Body of pancreas (tissue), 4 donors: Measurements from ENCODE around the gene OR6X1. TPM values are rescaled to one million over a fixed set of nuclear protein-coding genes. Genes with fewer than 3 reads are reported as not detected.
A peak's percentile ranks its signal among the peaks of the same experiment; 100 is the strongest.
"Not testable (repeated sequence)": the region's sequence is repeated elsewhere in the genome, so short reads cannot be mapped to it uniquely, and the experiment has no call there.

Source experiments
- ATAC-seq: fragments of 150-250 bp; one replicate; pipeline ENCODE4 v1.9.1; 2016
- DNase-seq, 4 donors: peaks; one replicate each; pipeline ENCODE4 v3.0.0-alpha.2; 2019
- H3K27ac ChIP-seq, 4 donors: fragments of 200-600 bp; sonication (generic); 1 replicate in 3 of 4; 2 replicates in 1 of 4; pipeline versions ENCODE4 v1.5.1 to v1.6.1; 2016 to 2019; ENCODE audit warnings: mild to moderate bottlenecking in 1 of 4, mixed read lengths in 1 of 4, moderate library complexity in 1 of 4
- H3K27me3 ChIP-seq, 2 donors: fragments of 200-600 bp; sonication (generic); one replicate each; pipeline ENCODE4 v1.6.0; 2016; ENCODE audit warnings: mild to moderate bottlenecking in 1 of 2
- H3K36me3 ChIP-seq, 2 donors: fragments of 200-600 bp; sonication (generic); replicated peaks in 1 of 2; 2 replicates each; pipeline ENCODE4 v1.5.1; 2016; ENCODE audit warnings: low read depth in 2 of 2; ENCODE audit not compliant: insufficient read depth in 1 of 2
- H3K4me1 ChIP-seq: fragments of 200-600 bp; sonication (generic); one replicate; pipeline ENCODE4 v1.6.0; 2016
- H3K4me3 ChIP-seq, 2 donors: fragments of 200-600 bp; sonication (generic); 1 replicate in 1 of 2; 2 replicates in 1 of 2; pipeline ENCODE4 v1.5.1; 2016 to 2019
- H3K9me3 ChIP-seq, 3 donors: fragments of 200-600 bp; sonication (generic); 1 replicate in 2 of 3; 2 replicates in 1 of 3; pipeline ENCODE4 v1.5.1; 2016
- POLR2A ChIP-seq, 3 donors: fragments of 450-650 bp; IDR thresholded peaks; one replicate each; pipeline ENCODE4 v1.6.1; 2016; ENCODE audit warnings: antibody characterized with exemption in 3 of 3, mild to moderate bottlenecking in 2 of 3
- WGBS, 2 donors: methylation state at CpG; one replicate each; pipeline ENCODE4 v1.1.5; 2017; 5-methylcytosine and 5-hydroxymethylcytosine counted together
- intact Hi-C: fragments of 100-400 bp; cut with DNase I; formaldehyde crosslinking; loops from one replicate; pipeline ENCODE4 v1.15.1; 2023
- small RNA-seq: library from RNA; depleted of rRNA; stranded (forward); fragments of <200 nt; gene quantifications from one replicate; pipeline ENCODE3, GENCODE V24; 2016
- total RNA-seq, 2 donors: library from RNA; depleted of rRNA; stranded (reverse); fragments of >200 nt; gene quantifications; one replicate each; pipeline ENCODE4 v1.1.0, GENCODE V29; 2016
- TF ChIP-seq, protein P1 (sequence below), 7 experiments: fragments of 450-650 bp in 4 of 7; fragments of 200-600 bp in 3 of 7; sonication (generic) in 3 of 7; IDR thresholded peaks; one replicate each; pipeline ENCODE4 v1.5.1; 2016 to 2019; ENCODE audit warnings: antibody characterized with exemption in 7 of 7

OR6X1 gene
- total RNA-seq, 2 donors from 2014 or later, result not detected

GRCh38 chr11:123718063-123718462 is 36.3 kb downstream of the OR6X1 start:
- no peaks in the 10 kb centered on the region for H3K4me1 ChIP-seq
- TF ChIP-seq, protein P1, sequence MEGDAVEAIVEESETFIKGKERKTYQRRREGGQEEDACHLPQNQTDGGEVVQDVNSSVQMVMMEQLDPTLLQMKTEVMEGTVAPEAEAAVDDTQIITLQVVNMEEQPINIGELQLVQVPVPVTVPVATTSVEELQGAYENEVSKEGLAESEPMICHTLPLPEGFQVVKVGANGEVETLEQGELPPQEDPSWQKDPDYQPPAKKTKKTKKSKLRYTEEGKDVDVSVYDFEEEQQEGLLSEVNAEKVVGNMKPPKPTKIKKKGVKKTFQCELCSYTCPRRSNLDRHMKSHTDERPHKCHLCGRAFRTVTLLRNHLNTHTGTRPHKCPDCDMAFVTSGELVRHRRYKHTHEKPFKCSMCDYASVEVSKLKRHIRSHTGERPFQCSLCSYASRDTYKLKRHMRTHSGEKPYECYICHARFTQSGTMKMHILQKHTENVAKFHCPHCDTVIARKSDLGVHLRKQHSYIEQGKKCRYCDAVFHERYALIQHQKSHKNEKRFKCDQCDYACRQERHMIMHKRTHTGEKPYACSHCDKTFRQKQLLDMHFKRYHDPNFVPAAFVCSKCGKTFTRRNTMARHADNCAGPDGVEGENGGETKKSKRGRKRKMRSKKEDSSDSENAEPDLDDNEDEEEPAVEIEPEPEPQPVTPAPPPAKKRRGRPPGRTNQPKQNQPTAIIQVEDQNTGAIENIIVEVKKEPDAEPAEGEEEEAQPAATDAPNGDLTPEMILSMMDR (IDR thresholded peaks at IDR 0.05), result no peak
- TF ChIP-seq POLR2A (IDR thresholded peaks at IDR 0.05), result no peak
- no peak for DNase-seq
- H3K27ac ChIP-seq, result no peak overlapping the region
- H3K27me3 ChIP-seq, result no peaks in the 10 kb centered on the region
- WGBS, 2 donors, result 89 to 94% methylated on average over 2 of the region's 2 CpGs
- no peak for ATAC-seq
- H3K4me3 ChIP-seq, result no peak overlapping the region
- no peaks in the 10 kb centered on the region for H3K36me3 ChIP-seq
- H3K9me3 ChIP-seq, result no peaks in the 10 kb centered on the region
- intact Hi-C loops, result no loop called here

- H3K27me3 ChIP-seq, ATAC-seq, intact Hi-C loops, H3K4me1 ChIP-seq, DNase-seq, H3K4me3 ChIP-seq, H3K36me3 ChIP-seq, H3K9me3 ChIP-seq, H3K27ac ChIP-seq: not testable (repeated sequence)
- 65 to 73% methylated on average over 3 of the region's 3 CpGs for WGBS, 2 donors
Measured at GRCh38 chr11:123712627-123713026, 41.7 kb downstream of the OR6X1 start.

GRCh38 chr11:123707606-123708205 is 46.6 kb downstream of the OR6X1 start:
- Histone ChIP-seq H3K27ac (no peak overlapping the region), H3K36me3 (no peaks in the 10 kb centered on the region), H3K9me3 (no peaks in the 10 kb centered on the region), H3K27me3 (no peaks in the 10 kb centered on the region), H3K4me1 (no peaks in the 10 kb centered on the region), H3K4me3 (no peak overlapping the region)
- 1 to 3% methylated on average over 8 of the region's 8 CpGs for WGBS, 2 donors
- intact Hi-C loops, result loop anchor here (10.0 kb wide), 1 partner anchor 123 kb away; no protein-coding TSS in a partner anchor
- peak; percentile 51 to 69 (median 62) for DNase-seq
- TF ChIP-seq, protein P1 (IDR thresholded peaks at IDR 0.05), result peak in 6 of 7 experiments; percentile 56 to 70 (median 66)
- no peak for TF ChIP-seq POLR2A (IDR thresholded peaks at IDR 0.05)
- no peak for ATAC-seq

GRCh38 chr11:123707206-123707605 is 47.1 kb downstream of the OR6X1 start:
- TF ChIP-seq POLR2A (IDR thresholded peaks at IDR 0.05), result no peak
- TF ChIP-seq, protein P1 (IDR thresholded peaks at IDR 0.05), result peak in 1 of 7 experiments; percentile 4
- DNase-seq, result no peak
- WGBS, 2 donors, result 76 to 89% methylated on average over 3 of the region's 3 CpGs
- no peaks in the 10 kb centered on the region for H3K4me1 ChIP-seq
- no peaks in the 10 kb centered on the region for H3K9me3 ChIP-seq
- H3K4me3 ChIP-seq, result no peak overlapping the region
- no peak overlapping the region for H3K27ac ChIP-seq
- ATAC-seq, result no peak
- intact Hi-C loops, result loop anchor here (10.0 kb wide), 1 partner anchor 122 kb away; no protein-coding TSS in a partner anchor
- no peaks in the 10 kb centered on the region for H3K36me3 ChIP-seq
- H3K27me3 ChIP-seq, result no peaks in the 10 kb centered on the region

DNA sequence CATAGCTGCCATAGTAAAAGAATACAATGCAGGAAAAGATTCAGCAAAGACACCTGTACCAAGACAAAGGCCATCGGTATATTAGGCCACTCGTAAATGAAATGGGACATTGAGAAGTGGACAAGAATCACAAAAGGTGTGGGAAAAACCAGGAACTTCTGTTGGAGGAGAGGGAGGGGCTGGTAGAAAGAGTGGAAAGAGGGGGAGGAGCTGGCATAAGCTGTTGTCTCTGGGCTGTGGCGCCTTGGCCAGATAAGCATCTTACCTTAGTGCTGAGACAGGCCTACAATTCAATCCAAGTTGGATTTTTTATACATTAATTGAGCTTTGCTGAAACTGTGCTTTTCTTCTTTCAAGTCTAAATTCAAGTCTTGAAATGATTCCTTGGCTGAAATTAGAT is 50.0 kb downstream of the OR6X1 start:
- Histone ChIP-seq H3K27ac (no peak overlapping the region), H3K4me3 (no peak overlapping the region), H3K9me3 (no peaks in the 10 kb centered on the region), H3K4me1 (no peaks in the 10 kb centered on the region), H3K27me3 (no peaks in the 10 kb centered on the region), H3K36me3 (no peaks in the 10 kb centered on the region)
- DNase-seq (no peak), ATAC-seq (no peak)
- 72 to 81% methylated on average over 3 of the region's 3 CpGs for WGBS, 2 donors
- TF ChIP-seq, protein P1 (IDR thresholded peaks at IDR 0.05), result no peak
- TF ChIP-seq POLR2A (IDR thresholded peaks at IDR 0.05), result no peak
- intact Hi-C loops, result loop anchor here (10.0 kb wide), 1 partner anchor 120 kb away; no protein-coding TSS in a partner anchor

Small RNA genes lying within 50 kb of the gene (small RNA-seq; reads per million reads assigned to genes)
- not detected for gene RNU1-21P

Other genes starting within 250 kb of the OR6X1 start
- gene SCN3B, start 99.9 kb downstream of the OR6X1 start, total RNA-seq, result 1 to 10 TPM in 1 of 2 donors, under 1 TPM in 1; 0.78 to 1.6 TPM
- 10 to 100 TPM; 11.5 to 15.3 TPM for gene ZNF202, start 12.9 kb downstream of the OR6X1 start, total RNA-seq
- gene OR6M1, start 51.8 kb upstream of the OR6X1 start, total RNA-seq, result not detected
- not detected for gene TMEM225, start 131.2 kb upstream of the OR6X1 start, total RNA-seq
- gene OR8D4, start 147.6 kb upstream of the OR6X1 start, total RNA-seq, result 10 to 100 TPM in 1 of 2 donors, 1 to 10 TPM in 1; 1.6 to 13.2 TPM
- 1 to 10 TPM in 1 of 2 donors, under 1 TPM in 1; 0.78 to 6.6 TPM for gene OR4D5, start 185.1 kb upstream of the OR6X1 start, total RNA-seq
- gene OR6T1, start 189.3 kb upstream of the OR6X1 start, total RNA-seq, result not detected
- gene OR10S1, start 223.3 kb upstream of the OR6X1 start, total RNA-seq, result not detected
- not detected for gene OR10G6, start 240.6 kb upstream of the OR6X1 start, total RNA-seq